Fibroblast of lung (primary cell): ENCODE data around the gene UBE3C. TPM values are rescaled to one million over a fixed set of nuclear protein-coding genes. Genes with fewer than 3 reads are reported as not detected.

Experiments used
- DNase-seq, 2 donors: peaks; one replicate each; pipeline versions ENCODE4 v3.0.0 to v3.0.0-alpha.2; 2010; ENCODE audit warnings: low read depth in 2 of 2
- H2AFZ ChIP-seq: 2 replicates; pipeline ENCODE4 v1.5.1; 2012; ENCODE audit warnings: low read length, control low read depth, inconsistent platforms
- H3K27ac ChIP-seq: 2 replicates; pipeline ENCODE4 v1.5.1; 2011; ENCODE audit warnings: low read length, control low read depth; ENCODE audit not compliant: insufficient read depth
- H3K27me3 ChIP-seq: 2 replicates; pipeline ENCODE4 v1.5.1; 2011; ENCODE audit warnings: mild to moderate bottlenecking, low read length; ENCODE audit not compliant: control insufficient read depth, insufficient read depth
- H3K36me3 ChIP-seq: 2 replicates; pipeline ENCODE4 v1.5.1; 2011; ENCODE audit warnings: low read length; ENCODE audit not compliant: control insufficient read depth, insufficient read depth
- H3K4me1 ChIP-seq: 2 replicates; pipeline ENCODE4 v1.5.1; 2011; ENCODE audit warnings: low read length; ENCODE audit not compliant: control insufficient read depth, insufficient read depth; ENCODE audit errors: extremely low read depth
- H3K4me2 ChIP-seq: 2 replicates; pipeline ENCODE4 v1.5.1; 2011; ENCODE audit warnings: low read length, control low read depth; ENCODE audit not compliant: insufficient read depth; ENCODE audit errors: extremely low read depth
- H3K4me3 ChIP-seq, 4 experiments: fragments of 200-600 bp in 1 of 4; sonication (generic) in 1 of 4; replicated peaks in 1 of 4; 2 replicates each; pipeline ENCODE4 v1.5.1; 2011 to 2016; ENCODE audit warnings: low read length in 4 of 4, low read depth in 3 of 4, mild to moderate bottlenecking in 3 of 4, control low read depth in 2 of 4, inconsistent platforms in 1 of 4, mixed read lengths in 1 of 4; ENCODE audit not compliant: insufficient read depth in 1 of 4; ENCODE audit errors: control extremely low read depth in 1 of 4
- H3K79me2 ChIP-seq: 2 replicates; pipeline ENCODE4 v1.5.1; 2012; ENCODE audit warnings: mild to moderate bottlenecking, low read length, inconsistent platforms; ENCODE audit not compliant: control insufficient read depth, insufficient read depth
- H3K9ac ChIP-seq: 2 replicates; pipeline ENCODE4 v1.5.1; 2011; ENCODE audit warnings: mild to moderate bottlenecking, low read length, control low read depth; ENCODE audit not compliant: insufficient read depth
- H3K9me3 ChIP-seq: 2 replicates; pipeline ENCODE4 v1.5.1; 2012; ENCODE audit warnings: low read depth, low read length; ENCODE audit not compliant: control insufficient read depth, insufficient read depth
- H4K20me1 ChIP-seq: 2 replicates; pipeline ENCODE4 v1.5.1; 2011; ENCODE audit warnings: low read length; ENCODE audit not compliant: control insufficient read depth, insufficient read depth; ENCODE audit errors: extremely low read depth
- CTCF ChIP-seq, 2 donors: IDR thresholded peaks in 1 of 2; conservative IDR thresholded peaks in 1 of 2; 1 replicate in 1 of 2; 2 replicates in 1 of 2; pipeline ENCODE4 v1.5.1; 2011 to 2012; ENCODE audit warnings: low read length in 2 of 2, control low read depth in 1 of 2, inconsistent platforms in 1 of 2, low read depth in 1 of 2, mild to moderate bottlenecking in 1 of 2
- EZH2 ChIP-seq: IDR thresholded peaks from 2 replicates; pipeline ENCODE4 v1.5.1; 2012; ENCODE audit warnings: low read length, control low read depth, mild to moderate bottlenecking; ENCODE audit errors: missing control alignments
- polyA plus RNA-seq, 2 donors: library from polyadenylated mRNA; depleted of rRNA in 1 of 2; stranded (reverse) in 1 of 2; unstranded in 1 of 2; fragments of >200 nt; gene quantifications; 2 replicates each; pipeline ENCODE4 v1.2.1, GENCODE V29; 2011 to 2012; ENCODE audit warnings: missing spikeins in 1 of 2
- total RNA-seq: library from RNA; depleted of rRNA; stranded (reverse); fragments of >200 nt; gene quantifications from 2 replicates; pipeline ENCODE4 v1.2.1, GENCODE V29; 2014

The UBE3C gene
- total and polyA plus RNA-seq, 2 donors (not counting 1 experiment from before 2014, with no cell fraction given): 76.2 to 91.0 TPM

GRCh38 chr7:157299613-157300368, 161.1 kb downstream of the UBE3C start:
- Histone ChIP-seq H4K20me1 (no peaks in the 10 kb centered on the region), H3K9ac (no peak overlapping the region), H3K4me2 (no peak overlapping the region), H3K9me3 (no peaks in the 10 kb centered on the region), H3K4me1 (peaks cover 2% of the 10 kb centered on the region), H3K27me3 (no peaks in the 10 kb centered on the region), H3K27ac (no peak overlapping the region), H3K36me3 (no peaks in the 10 kb centered on the region), H3K4me3 (no peak overlapping the region), H2AFZ (peak overlapping the region; percentile 3), H3K79me2 (no peaks in the 10 kb centered on the region)
- DNase-seq: peak in 1 of 2 donors; percentile 33
- TF ChIP-seq EZH2 (no peak), CTCF (conservative IDR thresholded peaks at IDR 0.05 in 1 of 2, IDR thresholded peaks at IDR 0.05 in 1 of 2; ENCODE audit: low read depth in 1 of 2, low read length in 2 of 2) (no peak)

GRCh38 chr7:157300369-157300825, 161.7 kb downstream of the UBE3C start:
- H3K9me3 ChIP-seq: no peaks in the 10 kb centered on the region
- H3K4me2 ChIP-seq: no peak overlapping the region
- H4K20me1 ChIP-seq: no peaks in the 10 kb centered on the region
- no peaks in the 10 kb centered on the region for H3K79me2 ChIP-seq
- H3K27ac ChIP-seq: no peak overlapping the region
- peak overlapping the region; percentile 3 for H2AFZ ChIP-seq
- no peak overlapping the region for H3K9ac ChIP-seq
- no peak for DNase-seq
- H3K4me3 ChIP-seq: no peak overlapping the region
- H3K27me3 ChIP-seq: no peaks in the 10 kb centered on the region
- no peaks in the 10 kb centered on the region for H3K36me3 ChIP-seq
- H3K4me1 ChIP-seq: peaks cover 2% of the 10 kb centered on the region
- no peak for TF ChIP-seq EZH2
- no peak for TF ChIP-seq CTCF (conservative IDR thresholded peaks at IDR 0.05 in 1 of 2, IDR thresholded peaks at IDR 0.05 in 1 of 2; ENCODE audit: low read depth in 1 of 2, low read length in 2 of 2)

- H3K4me3 ChIP-seq: no peak overlapping the region
- H3K9ac ChIP-seq: no peak overlapping the region
- no peak for DNase-seq
- H3K36me3 ChIP-seq: no peaks in the 10 kb centered on the region
- no peaks in the 10 kb centered on the region for H3K79me2 ChIP-seq
- H3K27me3 ChIP-seq: no peaks in the 10 kb centered on the region
- H4K20me1 ChIP-seq: no peaks in the 10 kb centered on the region
- no peak overlapping the region for H3K27ac ChIP-seq
- H2AFZ ChIP-seq: no peak overlapping the region
- peaks cover 2% of the 10 kb centered on the region for H3K4me1 ChIP-seq
- H3K4me2 ChIP-seq: no peak overlapping the region
- no peaks in the 10 kb centered on the region for H3K9me3 ChIP-seq
- TF ChIP-seq CTCF (conservative IDR thresholded peaks at IDR 0.05 in 1 of 2, IDR thresholded peaks at IDR 0.05 in 1 of 2; ENCODE audit: low read depth in 1 of 2, low read length in 2 of 2) (no peak), EZH2 (no peak)
Measured at GRCh38 chr7:157301610-157302120, 162.9 kb downstream of the UBE3C start.
